NOMO-1 (cell line): ENCODE results near the gene SMPD3.
A peak's percentile ranks its signal among the peaks of the same experiment; 100 is the strongest.

Experiments
- DNase-seq, 2 experiments: peaks; one replicate each; lab custom pipeline; 2025; ENCODE audit not compliant: unreplicated experiment in 2 of 2; lab: John Stamatoyannopoulos, UW

SMPD3 gene

GRCh38 chr16:68385371-68385770 is 62.9 kb downstream of the SMPD3 start:
- peak; percentile 23 to 34 for DNase-seq

GRCh38 chr16:68384288-68385161 is 63.8 kb downstream of the SMPD3 start:
- peak; percentile 45 to 46 for DNase-seq

GRCh38 chr16:68383858-68384257 is 64.5 kb downstream of the SMPD3 start:
- no peak for DNase-seq

GRCh38 chr16:68382296-68382718 is 66.0 kb downstream of the SMPD3 start:
- DNase-seq, result no peak

- DNase-seq, result no peak
Observed at GRCh38 chr16:68381363-68381724, 67.0 kb downstream of the SMPD3 start.

GRCh38 chr16:68380676-68381362 is 67.5 kb downstream of the SMPD3 start:
- no peak for DNase-seq

GRCh38 chr16:68380348-68380670 is 68.0 kb downstream of the SMPD3 start:
- no peak for DNase-seq

- no peak for DNase-seq
Observed at GRCh38 chr16:68379472-68380347, 68.6 kb downstream of the SMPD3 start.

- DNase-seq, result peak; percentile 29 to 54
Observed at GRCh38 chr16:68378436-68379415, 69.6 kb downstream of the SMPD3 start.

GRCh38 chr16:68377667-68378393 is 70.5 kb downstream of the SMPD3 start:
- no peak for DNase-seq

- DNase-seq, result no peak
Observed at GRCh38 chr16:68377221-68377620, 71.1 kb downstream of the SMPD3 start.

- no peak for DNase-seq
Observed at GRCh38 chr16:68376590-68376989, 71.7 kb downstream of the SMPD3 start.

- no peak for DNase-seq
Observed at GRCh38 chr16:68375801-68376536, 72.3 kb downstream of the SMPD3 start.

- DNase-seq, result no peak
Observed at GRCh38 chr16:68374961-68375660, 73.2 kb downstream of the SMPD3 start.

- no peak for DNase-seq
Observed at GRCh38 chr16:68374246-68374805, 74.0 kb downstream of the SMPD3 start.

GRCh38 chr16:68373528-68374245 is 74.6 kb downstream of the SMPD3 start:
- no peak for DNase-seq

GRCh38 chr16:68372806-68373205 is 75.5 kb downstream of the SMPD3 start:
- DNase-seq, result no peak
